Panc1 (cell line): ENCODE measurements around the gene TEAD4. TPM values are rescaled to one million over a fixed set of nuclear protein-coding genes. Genes with fewer than 3 reads are reported as not detected.

Source experiments
- ATAC-seq: fragments of 200-7000 bp; cut with Tn5 transposase; 2 replicates; pipeline ENCODE4 v1.9.1; 2020; ENCODE audit warnings: mild to moderate bottlenecking, moderate library complexity
- BruUV-seq: library from RNA; stranded (reverse); fragments of 400-500 nt; replicated peaks from 2 replicates; lab custom pipeline; 2021; lab: Mats Ljungman, UMichigan
- CTCF ChIA-PET: fragments of 300-600 bp; sonication (Branson Sonifier 250); formaldehyde crosslinking; loops from one replicate; lab custom pipeline; 2022; ENCODE audit warnings: antibody characterized with exemption; lab: Charles Lee
- POLR2A ChIA-PET: fragments of 300-600 bp; sonication (Branson Sonifier 250); formaldehyde crosslinking; loops from one replicate; lab custom pipeline; 2022; ENCODE audit warnings: antibody characterized with exemption; lab: Charles Lee
- DNase-seq: peaks from one replicate; pipeline ENCODE4 v3.0.0-alpha.2; 2010; ENCODE audit warnings: low read depth, low spot score
- H3K27ac ChIP-seq: 2 replicates; pipeline ENCODE4 v1.5.1; 2011; ENCODE audit warnings: mild to moderate bottlenecking, low read length, inconsistent platforms
- H3K27me3 ChIP-seq: fragments of 200-500 bp; sonication (Bioruptor generic); 2 replicates; pipeline ENCODE4 v1.6.0; 2014; ENCODE audit warnings: low read length, inconsistent platforms; ENCODE audit not compliant: control insufficient read depth, insufficient read depth
- H3K36me3 ChIP-seq: fragments of 200-500 bp; sonication (Bioruptor generic); 2 replicates; pipeline ENCODE4 v1.5.1; 2014; ENCODE audit warnings: inconsistent platforms, mild to moderate bottlenecking, low read length, moderate library complexity; ENCODE audit not compliant: control insufficient read depth, insufficient read depth
- H3K4me1 ChIP-seq: 2 replicates; pipeline ENCODE4 v1.5.1; 2011; ENCODE audit warnings: inconsistent platforms, mild to moderate bottlenecking, low read length, moderate library complexity; ENCODE audit not compliant: control insufficient read depth, insufficient read depth
- H3K4me3 ChIP-seq, 2 experiments: 2 replicates each; pipeline ENCODE4 v1.5.1; 2011 to 2012; ENCODE audit warnings: low read depth in 2 of 2, low read length in 2 of 2, mild to moderate bottlenecking in 2 of 2, inconsistent platforms in 1 of 2, moderate library complexity in 1 of 2
- H3K9me3 ChIP-seq: fragments of 200-500 bp; sonication (Bioruptor generic); 2 replicates; pipeline ENCODE4 v1.5.1; 2014; ENCODE audit warnings: low read depth, mild to moderate bottlenecking, inconsistent platforms, low read length, moderate library complexity; ENCODE audit not compliant: control insufficient read depth, insufficient read depth
- POLR2AphosphoS5 ChIP-seq: IDR thresholded peaks from 2 replicates; pipeline ENCODE4 v1.6.1; 2012; ENCODE audit warnings: mild to moderate bottlenecking, low read depth, low read length, moderate library complexity
- SIN3A ChIP-seq: IDR thresholded peaks from 2 replicates; pipeline ENCODE4 v1.6.1; 2012; ENCODE audit warnings: low read depth, mild to moderate bottlenecking, low read length, moderate library complexity, borderline replicate concordance; ENCODE audit not compliant: insufficient read depth
- TCF7L2 ChIP-seq: IDR thresholded peaks from 2 replicates; pipeline ENCODE4 v1.6.1; 2011; ENCODE audit warnings: mild to moderate bottlenecking, low read depth, low read length, inconsistent platforms
- in situ Hi-C: cut with HindIII; loops from 2 replicates; pipeline ENCODE4 v1.10.0; 2016; ENCODE audit warnings: low sequenced_read_pairs, low pct_unique_long_range_greater_than_20kb
- intact Hi-C: fragments of 100-400 bp; cut with micrococcal nuclease; formaldehyde crosslinking; loops from one replicate; pipeline ENCODE4 v1.10.0; 2022; ENCODE audit not compliant: unreplicated experiment
- total RNA-seq: library from RNA; stranded (reverse); gene quantifications from one replicate; pipeline ENCODE4 v1.2.1, GENCODE V29; 2021; ENCODE audit not compliant: unreplicated experiment
- TF ChIP-seq, protein P1 (sequence below), 2 experiments: IDR thresholded peaks; 2 replicates each; pipeline ENCODE4 v1.6.1; 2011 to 2012; ENCODE audit warnings: low read depth in 2 of 2, control low read depth in 1 of 2, low read length in 1 of 2, mild to moderate bottlenecking in 1 of 2, moderate library complexity in 1 of 2; ENCODE audit not compliant: insufficient read depth in 1 of 2
- TF ChIP-seq, protein P2 (sequence below): fragments of 450-650 bp; IDR thresholded peaks from 2 replicates; pipeline ENCODE4 v1.5.1; 2017; ENCODE audit warnings: mild to moderate bottlenecking

Gene TEAD4
- total RNA-seq, 1 experiment from 2014 or later: 47.6 TPM

DNA sequence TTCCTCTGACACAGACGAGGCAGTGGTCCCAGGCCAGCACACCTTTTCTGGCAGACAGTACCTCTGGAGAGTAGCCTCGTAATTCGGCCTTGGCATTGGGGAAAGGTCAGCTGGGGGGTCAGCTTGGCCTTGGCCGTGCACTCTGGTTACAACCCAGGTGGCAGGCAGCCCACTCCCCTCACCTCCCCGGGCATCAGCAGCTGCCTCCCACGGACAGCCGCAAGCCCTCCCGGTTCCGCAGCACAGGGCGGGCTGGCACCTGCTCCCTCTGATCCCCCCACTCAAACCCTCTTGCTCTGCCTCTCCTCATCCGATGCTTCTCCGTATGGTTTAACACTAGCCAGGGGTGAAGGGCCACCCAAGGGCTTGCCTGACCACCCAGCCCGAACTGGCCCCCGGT lies 50.6 kb downstream of the TEAD4 start:
- no peaks in the 10 kb centered on the region for H3K27me3 ChIP-seq
- no peaks in the 10 kb centered on the region for H3K9me3 ChIP-seq
- ATAC-seq: no peak
- intact Hi-C loops: no loop called here
- in situ Hi-C loops: no loop called here
- no peaks in the 10 kb centered on the region for H3K4me1 ChIP-seq
- H3K27ac ChIP-seq: no peak overlapping the region
- no peaks in the 10 kb centered on the region for H3K36me3 ChIP-seq
- TF ChIP-seq TCF7L2 (no peak), POLR2AphosphoS5 (no peak), SIN3A (no peak)
- TF ChIP-seq, protein P1, sequence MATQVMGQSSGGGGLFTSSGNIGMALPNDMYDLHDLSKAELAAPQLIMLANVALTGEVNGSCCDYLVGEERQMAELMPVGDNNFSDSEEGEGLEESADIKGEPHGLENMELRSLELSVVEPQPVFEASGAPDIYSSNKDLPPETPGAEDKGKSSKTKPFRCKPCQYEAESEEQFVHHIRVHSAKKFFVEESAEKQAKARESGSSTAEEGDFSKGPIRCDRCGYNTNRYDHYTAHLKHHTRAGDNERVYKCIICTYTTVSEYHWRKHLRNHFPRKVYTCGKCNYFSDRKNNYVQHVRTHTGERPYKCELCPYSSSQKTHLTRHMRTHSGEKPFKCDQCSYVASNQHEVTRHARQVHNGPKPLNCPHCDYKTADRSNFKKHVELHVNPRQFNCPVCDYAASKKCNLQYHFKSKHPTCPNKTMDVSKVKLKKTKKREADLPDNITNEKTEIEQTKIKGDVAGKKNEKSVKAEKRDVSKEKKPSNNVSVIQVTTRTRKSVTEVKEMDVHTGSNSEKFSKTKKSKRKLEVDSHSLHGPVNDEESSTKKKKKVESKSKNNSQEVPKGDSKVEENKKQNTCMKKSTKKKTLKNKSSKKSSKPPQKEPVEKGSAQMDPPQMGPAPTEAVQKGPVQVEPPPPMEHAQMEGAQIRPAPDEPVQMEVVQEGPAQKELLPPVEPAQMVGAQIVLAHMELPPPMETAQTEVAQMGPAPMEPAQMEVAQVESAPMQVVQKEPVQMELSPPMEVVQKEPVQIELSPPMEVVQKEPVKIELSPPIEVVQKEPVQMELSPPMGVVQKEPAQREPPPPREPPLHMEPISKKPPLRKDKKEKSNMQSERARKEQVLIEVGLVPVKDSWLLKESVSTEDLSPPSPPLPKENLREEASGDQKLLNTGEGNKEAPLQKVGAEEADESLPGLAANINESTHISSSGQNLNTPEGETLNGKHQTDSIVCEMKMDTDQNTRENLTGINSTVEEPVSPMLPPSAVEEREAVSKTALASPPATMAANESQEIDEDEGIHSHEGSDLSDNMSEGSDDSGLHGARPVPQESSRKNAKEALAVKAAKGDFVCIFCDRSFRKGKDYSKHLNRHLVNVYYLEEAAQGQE (IDR thresholded peaks at IDR 0.05; ENCODE audit: insufficient read depth in 1 of 2, low read depth in 2 of 2, low read length in 1 of 2): no peak
- TF ChIP-seq, protein P2, sequence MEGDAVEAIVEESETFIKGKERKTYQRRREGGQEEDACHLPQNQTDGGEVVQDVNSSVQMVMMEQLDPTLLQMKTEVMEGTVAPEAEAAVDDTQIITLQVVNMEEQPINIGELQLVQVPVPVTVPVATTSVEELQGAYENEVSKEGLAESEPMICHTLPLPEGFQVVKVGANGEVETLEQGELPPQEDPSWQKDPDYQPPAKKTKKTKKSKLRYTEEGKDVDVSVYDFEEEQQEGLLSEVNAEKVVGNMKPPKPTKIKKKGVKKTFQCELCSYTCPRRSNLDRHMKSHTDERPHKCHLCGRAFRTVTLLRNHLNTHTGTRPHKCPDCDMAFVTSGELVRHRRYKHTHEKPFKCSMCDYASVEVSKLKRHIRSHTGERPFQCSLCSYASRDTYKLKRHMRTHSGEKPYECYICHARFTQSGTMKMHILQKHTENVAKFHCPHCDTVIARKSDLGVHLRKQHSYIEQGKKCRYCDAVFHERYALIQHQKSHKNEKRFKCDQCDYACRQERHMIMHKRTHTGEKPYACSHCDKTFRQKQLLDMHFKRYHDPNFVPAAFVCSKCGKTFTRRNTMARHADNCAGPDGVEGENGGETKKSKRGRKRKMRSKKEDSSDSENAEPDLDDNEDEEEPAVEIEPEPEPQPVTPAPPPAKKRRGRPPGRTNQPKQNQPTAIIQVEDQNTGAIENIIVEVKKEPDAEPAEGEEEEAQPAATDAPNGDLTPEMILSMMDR: no peak
- H3K4me3 ChIP-seq: no peak overlapping the region
- DNase-seq: no peak
- ChIA-PET CTCF (no interaction called here), POLR2A (no interaction called here)
- BruUV-seq: no TSS peak

DNA sequence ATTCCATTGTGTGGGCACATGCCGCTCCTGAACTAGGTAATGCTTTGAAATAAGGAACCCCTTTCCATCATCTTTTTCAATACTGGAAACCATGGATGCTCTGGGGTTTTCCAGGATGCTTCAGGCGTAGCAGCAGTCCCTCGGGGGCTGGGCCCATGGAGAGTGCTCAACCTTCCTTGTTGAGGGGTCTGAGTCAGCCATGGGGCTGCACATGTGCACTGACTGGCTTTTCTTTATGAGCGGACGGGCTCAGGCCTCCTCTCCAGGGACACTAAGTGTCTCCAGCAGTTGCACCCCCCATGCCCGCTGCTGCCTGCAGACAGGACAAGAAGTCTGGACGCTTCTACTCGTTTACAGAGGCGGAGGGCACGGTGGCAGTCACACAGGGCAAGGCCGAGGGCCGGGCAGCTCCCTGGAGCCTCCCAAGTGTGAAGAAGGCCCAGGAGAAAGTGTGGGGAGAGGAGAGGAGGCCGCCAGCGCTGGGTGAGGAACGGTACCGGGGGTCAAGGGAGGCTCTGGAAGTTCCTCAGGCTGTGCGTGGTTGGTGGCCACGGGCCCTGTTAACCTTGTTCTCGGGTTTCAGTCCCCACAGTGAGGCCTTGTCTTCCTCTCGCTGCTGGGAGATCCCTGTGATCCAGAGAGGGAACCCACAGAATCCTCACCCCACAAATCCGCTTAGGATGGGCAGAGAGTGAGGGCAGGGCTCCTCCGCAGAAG lies 51.2 kb downstream of the TEAD4 start:
- DNase-seq: no peak
- H3K27ac ChIP-seq: no peak overlapping the region
- no peaks in the 10 kb centered on the region for H3K36me3 ChIP-seq
- H3K4me1 ChIP-seq: no peaks in the 10 kb centered on the region
- ATAC-seq: no peak
- BruUV-seq: no TSS peak
- intact Hi-C loops: no loop called here
- TF ChIP-seq TCF7L2 (no peak), POLR2AphosphoS5 (no peak), SIN3A (no peak)
- TF ChIP-seq, protein P2: no peak
- TF ChIP-seq, protein P1 (IDR thresholded peaks at IDR 0.05; ENCODE audit: insufficient read depth in 1 of 2, low read depth in 2 of 2, low read length in 1 of 2): no peak
- H3K27me3 ChIP-seq: no peaks in the 10 kb centered on the region
- H3K9me3 ChIP-seq: no peaks in the 10 kb centered on the region
- POLR2A ChIA-PET: no interaction called here
- no peak overlapping the region for H3K4me3 ChIP-seq
- in situ Hi-C loops: no loop called here
- CTCF ChIA-PET: no interaction called here
